ENCODE measurements around the gene CYB5D1. TPM values are rescaled to one million over a fixed set of nuclear protein-coding genes. Genes with fewer than 3 reads are reported as not detected.
"Not testable (repeated sequence)": the region's sequence is repeated elsewhere in the genome, so short reads cannot be mapped to it uniquely, and the experiment has no call there.

The CYB5D1 gene
- 10 to 100 TPM; 15.6 to 17.1 TPM for total RNA-seq
- long read RNA-seq, partial matches to known transcripts: 0 of 5 reads
- long read RNA-seq, other reads (novel, unspliced or antisense): 0 of 5 reads

- DNase-seq: peak; percentile 92
- peak; percentile 63 to 65 for ATAC-seq
- intact Hi-C loops (cut with DNase I): loop anchor here in 1 of 2 donors (5.0 kb wide), 1 partner anchor 36 kb away; no protein-coding TSS in a partner anchor
Observed at GRCh38 chr17:7857713-7858521, at the start of gene CYB5D1. CYB5D1 (plus strand) TSS chr17:7858003; CDS start chr17:7858135, 132 bp downstream.

DNA sequence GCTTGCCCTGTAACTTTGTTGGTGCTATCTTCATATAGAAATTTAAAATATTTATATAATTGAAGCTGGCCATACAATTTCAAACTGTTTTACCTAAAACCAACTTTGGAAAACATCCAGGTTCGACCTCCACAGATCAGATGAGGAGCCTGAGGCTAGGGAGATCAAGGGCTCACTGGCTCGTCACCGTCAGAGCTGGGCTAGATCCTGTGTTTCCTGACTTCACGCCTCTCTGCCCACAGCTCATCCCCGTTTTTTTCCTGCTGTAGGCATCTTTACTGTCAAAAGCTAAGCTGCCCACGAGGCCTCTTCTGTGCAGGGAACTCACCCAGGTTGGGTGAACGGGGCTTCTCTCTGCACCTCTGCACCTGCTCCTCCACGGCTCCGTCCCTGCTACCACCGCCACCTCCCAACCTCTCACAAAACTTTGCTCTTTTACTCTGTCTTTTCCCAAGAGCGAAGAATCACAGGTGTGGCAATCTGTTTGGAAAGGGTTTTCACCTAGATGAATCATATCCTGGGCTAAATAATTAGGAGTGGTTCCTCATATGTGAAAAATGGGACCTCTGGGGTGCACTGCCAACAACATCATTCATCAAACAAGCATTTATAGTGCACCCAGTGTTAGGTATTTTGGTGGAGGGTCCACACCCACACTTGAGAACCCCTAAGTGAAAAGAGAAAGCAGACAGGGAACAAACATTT lies 48.6 kb upstream of the CYB5D1 start:
- ATAC-seq (no peak), DNase-seq (no peak)
- intact Hi-C loops (cut with DNase I): no loop called here

- intact Hi-C loops (cut with DNase I): loop anchor here in 1 of 2 donors (10.0 kb wide), 1 partner anchor 155 kb away; the partner anchor contains the start of gene ATP1B2
- DNase-seq, ATAC-seq: not testable (repeated sequence)
Observed at GRCh38 chr17:7809791-7810343, 47.9 kb upstream of the CYB5D1 start.

- DNase-seq: no peak
- ATAC-seq: no peak
- intact Hi-C loops (cut with DNase I): loop anchor here in 1 of 2 donors (10.0 kb wide), 1 partner anchor 156 kb away; the partner anchor contains the start of gene ATP1B2
Observed at GRCh38 chr17:7811251-7811650, 46.6 kb upstream of the CYB5D1 start.

DNA sequence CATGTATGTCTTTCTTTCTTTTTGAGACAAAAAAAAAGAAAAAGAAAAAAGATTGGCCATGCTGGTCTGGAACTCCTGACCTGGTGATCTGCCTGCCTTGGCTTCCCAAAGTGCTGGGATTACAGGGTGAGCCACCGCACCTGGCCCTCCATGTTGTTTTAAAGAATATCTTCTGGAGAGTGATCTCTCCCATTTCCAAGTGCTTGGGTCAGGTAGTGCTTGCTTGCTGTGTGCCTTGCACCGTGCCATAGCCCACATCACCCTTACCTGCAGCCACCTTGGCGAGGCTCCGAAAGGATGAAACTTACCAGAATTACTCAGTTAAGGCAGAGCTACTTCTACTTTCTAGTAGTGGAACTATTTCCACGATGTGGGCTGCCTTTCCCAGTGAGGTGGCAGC lies 42.8 kb upstream of the CYB5D1 start:
- intact Hi-C loops (cut with DNase I): loop anchor here in 1 of 2 donors (10.0 kb wide), 1 partner anchor 160 kb away; the partner anchor contains the start of gene ATP1B2
- ATAC-seq (no peak), DNase-seq (no peak)

DNA sequence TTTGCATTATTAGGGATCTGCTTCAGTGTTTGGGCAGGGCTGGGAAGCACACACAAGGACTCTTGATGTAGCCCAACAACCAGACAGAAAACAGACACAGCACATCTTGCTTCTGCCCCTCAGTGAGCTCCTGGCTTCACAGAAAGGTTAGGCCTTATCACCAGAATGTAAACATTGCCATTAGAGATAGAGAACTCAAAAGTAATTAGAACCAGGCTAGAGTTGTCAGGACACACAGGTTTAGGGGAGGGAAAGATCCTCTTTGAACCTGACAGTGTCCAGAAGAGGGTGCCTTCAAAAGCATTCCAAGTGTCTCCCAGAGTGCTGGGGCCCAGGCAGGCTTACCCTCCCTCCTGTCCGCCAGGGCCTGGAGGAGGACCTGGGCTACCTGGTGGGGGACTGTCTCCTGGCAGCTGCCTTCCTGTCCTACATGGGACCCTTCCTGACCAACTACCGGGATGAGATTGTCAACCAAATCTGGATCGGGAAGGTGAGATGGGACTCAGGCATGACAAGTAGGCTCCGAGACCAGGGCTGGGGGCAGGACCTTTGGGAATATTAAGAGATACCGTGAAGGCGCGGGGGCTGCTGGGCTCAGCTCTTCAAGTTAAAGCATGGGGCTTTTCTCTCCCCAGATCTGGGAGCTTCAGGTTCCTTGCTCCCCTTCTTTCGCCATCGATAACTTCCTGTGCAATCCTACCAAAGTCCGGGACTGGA lies 40.7 kb upstream of the CYB5D1 start:
- ATAC-seq (no peak), DNase-seq (no peak)
- intact Hi-C loops (cut with DNase I): loop anchor here in 1 of 2 donors (10.0 kb wide), 1 partner anchor 162 kb away; the partner anchor contains the start of gene ATP1B2

GRCh38 chr17:7817643-7817964 lies 40.2 kb upstream of the CYB5D1 start:
- intact Hi-C loops (cut with DNase I): loop anchor here in 1 of 2 donors (10.0 kb wide), 1 partner anchor 163 kb away; the partner anchor contains the start of gene ATP1B2
- no peak for DNase-seq
- no peak for ATAC-seq

- DNase-seq (no peak), ATAC-seq (no peak)
- intact Hi-C loops (cut with DNase I): loop anchor here in 1 of 2 donors (10.0 kb wide), 1 partner anchor 163 kb away; the partner anchor contains the start of gene ATP1B2
Observed at GRCh38 chr17:7818026-7818425, 39.8 kb upstream of the CYB5D1 start.

- intact Hi-C loops (cut with DNase I): loop anchor here in 1 of 2 donors (10.0 kb wide), 1 partner anchor 164 kb away; the partner anchor contains the start of gene ATP1B2
- ATAC-seq (no peak), DNase-seq (no peak)
Observed at GRCh38 chr17:7818746-7819645, 38.8 kb upstream of the CYB5D1 start.

DNA sequence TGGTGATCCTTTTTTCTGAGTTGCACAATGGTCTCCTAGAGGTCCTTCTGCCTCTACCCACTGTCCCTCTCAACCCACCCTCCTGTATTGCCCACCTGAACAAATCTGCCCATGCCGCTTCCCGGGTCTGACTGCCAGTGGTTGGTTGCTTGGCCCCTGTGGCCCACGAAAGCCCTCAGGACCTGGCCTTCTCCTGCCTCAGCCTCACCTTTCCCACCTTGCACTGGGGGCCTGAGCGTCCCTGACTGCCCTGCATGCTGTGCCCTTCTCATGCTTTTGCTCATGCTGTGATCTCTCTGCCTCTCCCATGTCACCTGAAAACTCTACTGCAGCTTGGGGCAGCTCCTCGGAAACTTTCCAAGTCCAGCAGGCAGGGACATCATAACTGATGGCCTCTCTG lies 37.6 kb upstream of the CYB5D1 start:
- intact Hi-C loops (cut with DNase I): loop anchor here (5.0 to 10.0 kb wide), 4 partner anchors 37 to 235 kb away; partner anchors contain the start of genes CYB5D1 (in 1 of the 2), NAA38 (in 1 of the 2) and TMEM88 (in 1 of the 2)
- ATAC-seq (no peak), DNase-seq (no peak)

GRCh38 chr17:7822126-7822525 lies 35.7 kb upstream of the CYB5D1 start:
- DNase-seq: no peak
- no peak for ATAC-seq
- intact Hi-C loops (cut with DNase I): loop anchor here (2.0 to 10.0 kb wide), 5 partner anchors 35 to 233 kb away; partner anchors contain the start of genes CYB5D1 (in 1 of the 2), NAA38 (in 1 of the 2) and TMEM88 (in 1 of the 2)

- ATAC-seq (no peak), DNase-seq (no peak)
- intact Hi-C loops (cut with DNase I): loop anchor here (2.0 to 10.0 kb wide), 6 partner anchors 29 to 231 kb away; partner anchors contain the start of genes CYB5D1 (in 1 of the 2), NAA38 (in 1 of the 2) and TMEM88 (in 1 of the 2)
Observed at GRCh38 chr17:7823581-7824001, 34.2 kb upstream of the CYB5D1 start.

DNA sequence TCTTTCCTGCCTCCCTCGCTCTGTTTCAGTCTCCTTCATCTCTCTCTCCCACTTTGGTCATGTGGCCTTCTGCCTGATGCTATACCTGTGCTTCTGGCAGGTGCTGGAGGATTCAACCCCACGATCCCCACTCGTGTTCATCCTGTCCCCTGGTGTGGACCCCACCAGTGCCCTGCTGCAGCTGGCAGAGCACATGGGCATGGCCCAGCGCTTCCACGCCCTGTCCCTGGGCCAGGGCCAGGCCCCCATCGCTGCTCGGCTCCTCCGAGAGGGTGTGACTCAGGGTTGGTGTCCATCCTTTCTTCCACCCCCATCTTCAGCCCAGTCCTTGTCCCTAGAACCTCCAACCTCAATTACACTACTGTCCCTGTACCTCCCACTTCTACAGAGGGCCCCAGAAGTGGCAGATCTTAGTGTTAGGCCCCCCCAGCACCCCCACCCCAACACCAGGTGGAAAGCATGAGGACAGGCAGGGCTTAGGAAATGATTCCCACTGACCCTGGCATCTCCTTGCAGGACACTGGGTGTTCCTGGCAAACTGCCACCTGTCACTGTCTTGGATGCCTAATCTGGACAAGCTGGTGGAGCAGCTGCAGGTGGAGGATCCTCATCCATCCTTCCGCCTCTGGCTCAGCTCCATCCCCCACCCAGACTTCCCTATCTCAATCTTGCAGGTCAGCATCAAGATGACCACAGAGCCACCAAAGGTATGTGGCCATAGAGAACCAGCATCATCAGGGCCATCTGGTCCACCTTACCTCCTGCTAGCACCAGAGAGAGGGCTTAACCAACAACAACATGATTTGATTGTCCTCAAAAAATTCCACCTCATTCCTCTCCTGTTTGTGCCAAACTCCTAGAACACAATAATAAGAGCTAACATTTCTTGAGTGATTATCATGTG lies 33.5 kb upstream of the CYB5D1 start:
- DNase-seq: no peak
- no peak for ATAC-seq
- intact Hi-C loops (cut with DNase I): loop anchor here (2.0 to 10.0 kb wide), 5 partner anchors 29 to 231 kb away; partner anchors contain the start of genes CYB5D1 (in 1 of the 2), NAA38 (in 1 of the 2) and TMEM88 (in 1 of the 2)

DNA sequence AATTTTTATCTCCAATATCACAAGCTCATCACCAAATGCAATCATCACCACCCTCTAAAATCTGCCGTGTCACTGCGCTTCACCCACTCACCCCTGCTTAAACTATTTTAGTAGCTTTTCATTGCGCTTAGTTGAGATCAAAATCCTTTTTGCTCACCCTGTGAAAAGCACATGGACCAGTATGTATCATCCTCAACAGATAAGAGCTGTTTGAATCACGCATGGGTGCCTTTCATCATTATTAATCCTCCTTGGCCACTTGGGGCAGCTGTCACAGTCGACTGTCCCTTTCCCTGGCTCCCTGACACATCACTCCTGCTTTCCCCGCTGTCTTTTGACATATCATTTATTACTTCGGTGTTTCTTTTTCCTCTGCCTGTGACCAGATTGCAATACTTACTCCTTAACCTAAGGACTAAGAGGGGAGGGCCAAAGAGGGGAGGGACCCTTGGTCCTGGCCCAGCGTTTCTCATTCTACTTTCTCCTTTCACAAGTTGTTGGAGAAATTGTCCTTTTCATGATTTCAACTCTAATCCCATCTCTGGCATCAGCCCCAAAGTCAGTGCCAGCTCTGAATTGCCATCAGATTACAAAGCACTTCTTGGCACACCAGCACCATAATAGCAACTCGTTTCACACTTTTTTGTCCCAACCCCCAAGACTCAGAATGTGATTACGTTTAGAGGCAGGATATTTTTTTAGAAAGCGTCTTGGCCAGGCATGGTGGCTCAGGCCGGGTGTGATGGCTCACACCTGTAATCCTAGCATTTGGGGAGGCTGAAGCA lies 32.4 kb upstream of the CYB5D1 start:
- intact Hi-C loops (cut with DNase I): loop anchor here (2.0 to 10.0 kb wide), 3 partner anchors 27 to 229 kb away; no protein-coding TSS in a partner anchor
- DNase-seq (no peak), ATAC-seq (peak; percentile 53 to 57)

DNA sequence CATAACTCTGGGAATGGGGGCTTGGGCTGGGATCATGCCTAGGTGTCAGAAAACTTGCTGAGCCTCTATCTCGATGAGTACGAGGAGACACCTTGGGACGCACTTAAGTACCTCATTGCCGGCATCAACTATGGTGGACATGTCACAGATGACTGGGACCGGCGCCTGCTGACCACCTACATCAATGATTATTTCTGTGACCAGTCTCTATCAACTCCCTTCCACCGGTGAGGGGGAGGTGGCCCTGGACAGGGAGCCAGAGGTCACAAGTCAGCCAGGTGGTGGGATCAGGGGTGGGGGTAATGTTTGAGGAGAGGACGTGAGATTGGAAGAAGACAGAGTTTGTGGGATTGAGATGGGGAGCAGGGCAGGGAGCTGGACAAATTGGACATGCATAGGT lies 27.2 kb upstream of the CYB5D1 start:
- no peak for DNase-seq
- intact Hi-C loops (cut with DNase I): no loop called here
- no peak for ATAC-seq

Measured in left cardiac atrium (tissue), 4 donors.